ENCODE results near the gene RAB37. TPM values are rescaled to one million over a fixed set of nuclear protein-coding genes. Genes with fewer than 3 reads are reported as not detected.

RAB37 gene
- total RNA-seq, 2 experiments from 2014 or later = 19.0 to 21.1 TPM

- Mint-ChIP-seq H3K27me3 (no peaks in the 10 kb centered on the region), H3K4me1 (ENCODE audit: low read depth) (peaks cover 55% of the 10 kb centered on the region), H3K27ac (peak overlapping the region; percentile 91), H3K36me3 (ENCODE audit: low read depth) (no peaks in the 10 kb centered on the region), H3K9me3 (no peaks in the 10 kb centered on the region), H3K4me3 (peak overlapping the region; percentile 95)
- ChIA-PET POLR2A (interaction anchor here (0.7 to 5.1 kb wide), 16 partner anchors 8 to 124 kb away, joined by 3 to 89 read pairs (median 6); partner anchors contain the start of genes NAT9 and NHERF1), CTCF (interaction anchor here (0.7 to 6.0 kb wide), 16 partner anchors 8 to 358 kb away, joined by 3 to 101 read pairs (median 9); partner anchors contain the start of gene NAT9)
- intact Hi-C loops (cut with DNase I, micrococcal nuclease) = loop anchor here (1.0 to 10.0 kb wide), 2 partner anchors 80 to 533 kb away; partner anchors contain the start of gene RPL38 (in 1 of the 2)
- Histone ChIP-seq H3K9me3 (ENCODE audit: control insufficient read depth in 1 of 2, insufficient read depth in 1 of 2, low read length in 2 of 2) (no peaks in the 10 kb centered on the region), H3K36me3 (ENCODE audit: insufficient read depth, low read length) (no peaks in the 10 kb centered on the region), H3K27ac (ENCODE audit: low read depth in 1 of 2, low read length in 2 of 2) (peak overlapping the region; percentile 60 to 70), H3K4me1 (ENCODE audit: insufficient read depth, low read length) (peaks cover 79% of the 10 kb centered on the region), H3K4me3 (ENCODE audit: low read length) (peak overlapping the region; percentile 93), H3K27me3 (ENCODE audit: control insufficient read depth in 1 of 2, insufficient read depth in 2 of 2, low read length in 2 of 2) (no peaks in the 10 kb centered on the region)
- ATAC-seq (ENCODE audit: poor library complexity) = peak; percentile 36
- DNase-seq = peak in 8 of 14 experiments; percentile 33 to 81 (median 54)
- TF ChIP-seq CTCF (IDR thresholded peaks at IDR 0.05) = no peak
These were observed 419 bp downstream of the RAB37 start for GRCh38 chr17:74737299-74738050.

- Histone ChIP-seq H3K4me1 (ENCODE audit: insufficient read depth, low read length) (peaks cover 82% of the 10 kb centered on the region), H3K4me3 (ENCODE audit: low read length) (peak overlapping the region; percentile 93), H3K27me3 (ENCODE audit: control insufficient read depth in 1 of 2, insufficient read depth in 2 of 2, low read length in 2 of 2) (no peaks in the 10 kb centered on the region), H3K27ac (ENCODE audit: low read depth in 1 of 2, low read length in 2 of 2) (peak overlapping the region; percentile 60 to 70), H3K36me3 (ENCODE audit: insufficient read depth, low read length) (no peaks in the 10 kb centered on the region), H3K9me3 (ENCODE audit: control insufficient read depth in 1 of 2, insufficient read depth in 1 of 2, low read length in 2 of 2) (no peaks in the 10 kb centered on the region)
- ChIA-PET POLR2A (interaction anchor here (0.6 to 5.1 kb wide), 17 partner anchors 9 to 247 kb away, joined by 3 to 89 read pairs (median 4); partner anchors contain the start of genes FDXR, NAT9 and NHERF1), CTCF (interaction anchor here (0.7 to 6.0 kb wide), 15 partner anchors 8 to 359 kb away, joined by 3 to 101 read pairs (median 10); partner anchors contain the start of gene NAT9)
- peak overlapping the region; percentile 91 for H3K27ac Mint-ChIP-seq
- no peaks in the 10 kb centered on the region for H3K36me3 Mint-ChIP-seq (ENCODE audit: low read depth)
- DNase-seq (peak; percentile 50 to 91 (median 70)), ATAC-seq (ENCODE audit: poor library complexity) (peak; percentile 69)
- H3K27me3 Mint-ChIP-seq = no peaks in the 10 kb centered on the region
- peaks cover 64% of the 10 kb centered on the region for H3K4me1 Mint-ChIP-seq (ENCODE audit: low read depth)
- TF ChIP-seq CTCF (IDR thresholded peaks at IDR 0.05) = no peak
- intact Hi-C loops (cut with DNase I, micrococcal nuclease) = loop anchor here in 1 of 2 experiments (10.0 kb wide), 1 partner anchor 534 kb away; the partner anchor contains the start of gene RPL38
- H3K9me3 Mint-ChIP-seq = no peaks in the 10 kb centered on the region
- peak overlapping the region; percentile 95 for H3K4me3 Mint-ChIP-seq
These were observed 1.3 kb downstream of the RAB37 start for GRCh38 chr17:74738051-74738996.
